Effector memory CD8-positive, alpha-beta T cell (primary cell): ENCODE measurements around the gene XKR3.

Experiments
- ATAC-seq: fragments of 150-1000 bp; cut with Tn5 transposase; replicated peaks from 2 replicates; pipeline ENCODE4 v1.10.0; 2021; ENCODE audit warnings: mild to moderate bottlenecking, moderate library complexity
- DNase-seq, 3 experiments: peaks; one replicate each; pipeline ENCODE4 v3.0.0; 2021
- H3K27ac Mint-ChIP-seq, 2 donors: one replicate each; pipeline ENCODE4 v1.8.0; 2022; ENCODE audit warnings: mild to moderate bottlenecking in 2 of 2, mixed read lengths in 2 of 2, moderate library complexity in 2 of 2
- H3K27me3 Mint-ChIP-seq, 2 donors: one replicate each; pipeline ENCODE4 v1.8.0; 2022; ENCODE audit warnings: mixed read lengths in 2 of 2
- H3K36me3 Mint-ChIP-seq: one replicate; pipeline ENCODE4 v1.8.0; 2022; ENCODE audit warnings: mild to moderate bottlenecking, moderate library complexity, mixed read lengths; ENCODE audit not compliant: insufficient read depth
- H3K4me1 Mint-ChIP-seq, 2 donors: one replicate each; pipeline ENCODE4 v1.8.0; 2022; ENCODE audit warnings: low read depth in 2 of 2, mixed read lengths in 2 of 2
- H3K4me3 Mint-ChIP-seq, 2 donors: one replicate each; pipeline ENCODE4 v1.8.0; 2022; ENCODE audit warnings: mild to moderate bottlenecking in 2 of 2, mixed read lengths in 2 of 2, moderate library complexity in 2 of 2
- H3K9me3 Mint-ChIP-seq, 2 donors: one replicate each; pipeline ENCODE4 v1.8.0; 2022; ENCODE audit warnings: mixed read lengths in 2 of 2

XKR3 gene

DNA sequence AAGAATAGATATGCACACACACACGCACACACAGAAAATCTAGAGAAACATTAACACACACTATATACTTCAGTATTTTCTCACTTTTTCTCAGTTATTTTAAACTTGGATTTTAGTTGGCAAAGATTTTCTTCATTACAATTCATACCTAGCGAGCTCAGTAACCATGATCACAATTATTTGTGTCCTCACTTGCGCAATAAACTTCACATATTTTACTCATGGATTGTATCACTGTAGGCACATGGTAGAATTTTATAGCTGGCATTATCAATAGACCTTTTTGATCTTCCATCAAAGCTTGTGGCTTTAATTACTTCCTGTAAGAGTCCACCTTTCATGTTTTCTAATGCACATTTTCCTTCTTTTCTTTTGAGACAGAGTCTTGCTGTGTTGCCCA, 4.8 kb upstream of the XKR3 start:
- H3K27me3 Mint-ChIP-seq: peaks cover 16 to 23% of the 10 kb centered on the region in 2 donors
- ATAC-seq: no peak
- H3K4me1 Mint-ChIP-seq: peaks cover 4 to 7% of the 10 kb centered on the region in 2 donors
- H3K36me3 Mint-ChIP-seq: no peaks in the 10 kb centered on the region
- H3K9me3 Mint-ChIP-seq: no peaks in the 10 kb centered on the region
- no peak for DNase-seq
- no peak overlapping the region for H3K27ac Mint-ChIP-seq
- no peak overlapping the region for H3K4me3 Mint-ChIP-seq

DNA sequence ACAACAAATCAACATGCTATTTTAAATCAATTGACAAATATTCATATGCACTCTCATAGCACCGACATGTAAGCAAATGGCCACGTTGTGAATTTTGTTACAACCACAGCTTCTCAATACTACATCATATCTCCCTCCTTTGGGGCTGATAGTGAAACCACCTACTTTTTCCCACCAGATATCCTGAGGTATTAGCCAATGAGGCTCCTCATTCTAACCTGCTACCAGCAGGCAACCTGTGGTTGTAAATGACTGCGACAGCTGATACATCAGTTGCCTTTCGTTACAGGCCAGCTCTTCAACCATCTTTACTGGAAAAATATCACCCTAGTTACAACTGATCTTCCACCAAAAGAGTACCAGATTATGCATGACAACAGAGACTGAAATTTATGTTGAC, 3.7 kb upstream of the XKR3 start:
- no peak for ATAC-seq
- no peaks in the 10 kb centered on the region for H3K9me3 Mint-ChIP-seq
- peaks cover 8 to 18% of the 10 kb centered on the region in 2 donors for H3K4me1 Mint-ChIP-seq
- DNase-seq: no peak
- H3K27ac Mint-ChIP-seq: no peak overlapping the region
- no peak overlapping the region for H3K4me3 Mint-ChIP-seq
- peaks cover 9 to 12% of the 10 kb centered on the region in 2 donors for H3K27me3 Mint-ChIP-seq
- no peaks in the 10 kb centered on the region for H3K36me3 Mint-ChIP-seq

DNA sequence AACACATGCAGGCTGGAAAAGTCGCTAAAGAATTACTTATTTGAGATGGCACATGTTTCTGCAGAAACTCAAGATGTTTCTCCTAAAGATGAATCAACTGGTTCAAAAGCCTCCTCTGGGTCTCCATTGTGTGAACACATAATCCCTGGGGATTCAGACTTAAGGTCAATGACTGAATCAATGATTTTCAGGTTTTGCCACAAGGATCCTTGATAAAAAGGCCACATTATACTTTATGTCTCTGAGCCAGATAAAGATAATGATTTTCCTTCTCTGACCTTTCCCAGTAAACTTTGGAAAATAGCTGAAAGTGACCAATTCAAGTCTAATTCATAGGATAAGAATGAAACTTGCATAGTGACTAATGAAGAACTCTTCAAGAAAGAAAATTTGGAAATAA, 2.3 kb upstream of the XKR3 start:
- Mint-ChIP-seq H3K4me1 (peaks cover 8 to 19% of the 10 kb centered on the region in 2 donors), H3K27ac (no peak overlapping the region), H3K36me3 (no peaks in the 10 kb centered on the region), H3K9me3 (no peaks in the 10 kb centered on the region), H3K4me3 (no peak overlapping the region), H3K27me3 (peaks cover 9 to 16% of the 10 kb centered on the region in 2 donors)
- ATAC-seq (no peak), DNase-seq (no peak)

DNA sequence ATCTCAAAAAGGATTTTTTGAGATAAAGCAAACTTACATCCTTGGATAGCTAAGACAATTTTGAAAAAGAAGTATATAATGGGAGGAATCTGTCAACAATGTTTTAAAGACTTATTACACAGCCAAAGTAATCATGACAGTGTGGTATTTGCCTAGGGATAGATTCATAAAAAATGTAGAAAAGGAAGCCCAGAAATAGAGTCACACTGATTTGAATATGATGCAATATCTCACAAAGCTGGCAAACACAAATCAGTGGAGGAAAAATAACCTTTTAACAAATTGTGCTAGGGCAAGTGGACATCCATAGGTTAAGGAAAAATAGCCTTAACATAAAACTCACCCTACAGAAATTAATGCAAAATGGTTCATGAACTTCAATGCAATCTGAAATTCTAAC, 6.0 kb downstream of the XKR3 start:
- DNase-seq (no peak), ATAC-seq (no peak)
- Mint-ChIP-seq H3K4me1 (peaks cover under 1 to 5% of the 10 kb centered on the region in 2 donors), H3K27ac (no peak overlapping the region), H3K9me3 (no peaks in the 10 kb centered on the region), H3K36me3 (no peaks in the 10 kb centered on the region), H3K4me3 (no peak overlapping the region), H3K27me3 (peaks cover 9 to 25% of the 10 kb centered on the region in 2 donors)

DNA sequence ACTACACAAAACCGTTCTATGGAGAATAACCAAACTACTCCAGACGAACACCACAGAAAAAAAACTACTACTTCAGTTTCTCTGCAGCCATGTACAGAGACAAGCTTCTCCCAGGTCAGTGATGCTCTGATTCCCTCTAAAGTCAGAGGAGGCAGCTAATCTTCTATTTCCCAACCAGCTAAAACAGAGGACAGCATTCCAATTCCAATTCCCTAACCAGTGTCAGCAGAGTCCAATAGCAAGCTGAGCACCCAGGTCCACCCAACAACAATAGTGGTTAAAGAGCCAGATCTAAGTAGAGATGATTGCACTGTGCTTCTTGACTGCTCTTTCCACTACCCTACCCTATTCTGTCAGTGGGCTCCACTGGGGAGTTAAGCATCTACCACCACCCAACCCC, 6.7 kb downstream of the XKR3 start:
- no peaks in the 10 kb centered on the region for H3K4me1 Mint-ChIP-seq

DNA sequence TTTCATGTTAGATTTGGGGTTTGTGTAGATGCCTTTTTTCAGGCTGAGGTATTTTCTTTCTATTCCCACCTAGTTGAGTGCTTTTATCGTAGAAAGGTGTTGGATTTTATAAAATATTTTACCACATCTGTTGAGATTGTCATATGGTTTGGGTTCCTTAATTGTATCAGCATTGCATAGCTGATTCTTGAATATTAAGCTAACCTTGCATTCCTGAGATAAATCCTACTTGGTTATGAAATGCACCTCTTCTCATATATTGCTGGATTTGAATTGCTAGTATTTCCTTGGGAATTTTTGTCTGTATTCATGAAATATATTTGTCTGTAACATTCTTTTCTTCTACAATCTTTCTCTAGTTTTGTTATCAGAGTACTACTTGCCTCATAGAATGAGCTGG, 10.1 kb downstream of the XKR3 start:
- Mint-ChIP-seq H3K27me3 (peaks cover 9 to 13% of the 10 kb centered on the region in 2 donors), H3K27ac (no peak overlapping the region), H3K4me1 (no peaks in the 10 kb centered on the region), H3K9me3 (no peaks in the 10 kb centered on the region), H3K36me3 (no peaks in the 10 kb centered on the region), H3K4me3 (no peak overlapping the region)
- DNase-seq (no peak), ATAC-seq (no peak)

More for the DNA sequence above, 6.7 kb downstream of the XKR3 start:
- DNase-seq (no peak), ATAC-seq (no peak)
- Mint-ChIP-seq H3K27ac (no peak overlapping the region), H3K36me3 (no peaks in the 10 kb centered on the region), H3K9me3 (no peaks in the 10 kb centered on the region), H3K27me3 (peaks cover 9 to 25% of the 10 kb centered on the region in 2 donors), H3K4me3 (no peak overlapping the region)

DNA sequence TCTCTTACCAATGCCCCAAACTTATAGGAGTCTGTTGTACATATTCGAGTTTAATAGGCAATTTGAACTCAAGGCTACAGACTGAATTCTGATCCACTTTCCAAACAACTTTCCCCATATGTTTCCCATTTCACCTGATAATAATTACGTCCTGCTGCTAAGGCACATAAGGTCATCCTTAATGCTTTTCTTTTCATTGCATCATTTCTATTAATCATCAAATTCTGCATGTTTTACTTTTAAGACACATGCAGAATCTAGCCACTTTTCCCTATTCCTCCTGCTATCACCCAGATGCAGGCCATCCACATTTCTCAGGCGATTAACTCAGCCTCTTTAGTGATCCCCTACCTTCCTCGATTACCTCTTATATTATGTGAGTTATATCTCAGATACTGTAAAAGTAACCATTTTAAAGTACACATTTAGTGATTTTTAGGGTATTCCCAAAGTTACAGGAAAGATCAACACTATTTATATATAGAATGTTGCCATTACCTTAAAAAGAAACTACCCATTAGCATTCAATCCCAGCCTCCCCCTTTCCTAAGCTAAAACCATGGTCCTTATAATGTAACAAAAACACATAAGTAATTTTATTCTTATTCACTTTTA, 14.9 kb downstream of the XKR3 start:
- Mint-ChIP-seq H3K9me3 (no peaks in the 10 kb centered on the region), H3K27ac (no peak overlapping the region), H3K36me3 (no peaks in the 10 kb centered on the region), H3K4me1 (no peaks in the 10 kb centered on the region), H3K27me3 (no peaks in the 10 kb centered on the region), H3K4me3 (no peak overlapping the region)
- DNase-seq (no peak), ATAC-seq (no peak)

DNA sequence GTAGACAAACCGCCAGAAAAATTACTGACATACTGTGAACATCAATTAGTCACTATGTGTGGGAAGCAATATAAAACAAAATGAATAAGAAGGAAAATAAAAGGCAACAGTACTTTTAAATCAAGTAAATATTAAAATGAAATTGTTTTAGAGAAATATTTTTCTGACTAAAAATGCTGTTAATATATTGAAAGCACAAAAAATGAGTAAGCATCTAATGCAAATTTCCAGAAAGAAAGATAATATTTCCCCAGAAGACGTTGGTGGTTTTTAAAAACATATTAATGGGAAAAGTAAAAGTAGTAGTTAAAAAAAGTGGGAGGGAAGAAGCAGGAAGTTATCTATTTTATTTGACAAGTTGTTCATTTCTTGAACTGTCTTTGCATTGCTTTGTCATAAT, 16.5 kb downstream of the XKR3 start:
- Mint-ChIP-seq H3K27ac (no peak overlapping the region), H3K36me3 (no peaks in the 10 kb centered on the region), H3K27me3 (no peaks in the 10 kb centered on the region), H3K4me3 (no peak overlapping the region), H3K4me1 (no peaks in the 10 kb centered on the region), H3K9me3 (peaks cover 0 to 2% of the 10 kb centered on the region in 2 donors)
- DNase-seq: no peak
- ATAC-seq: no peak

DNA sequence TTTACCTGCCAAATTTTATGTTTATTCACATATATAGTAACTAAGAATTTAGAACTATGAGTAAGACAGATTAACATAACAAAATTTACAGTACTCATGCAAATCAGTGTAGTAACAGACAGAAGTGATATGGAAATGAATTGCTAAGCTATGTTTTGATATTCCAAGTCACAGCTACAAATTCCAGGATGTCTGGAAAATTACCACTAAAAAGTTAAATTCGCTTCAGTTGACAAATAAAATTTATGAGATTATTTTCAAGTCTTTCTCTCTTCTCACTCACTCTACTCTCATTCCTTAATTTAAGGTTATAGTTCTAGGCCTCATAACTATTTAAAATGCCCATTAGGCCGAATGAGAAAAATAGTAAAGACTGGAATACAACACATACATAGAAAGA, 18.1 kb downstream of the XKR3 start:
- no peaks in the 10 kb centered on the region for H3K36me3 Mint-ChIP-seq
- H3K27ac Mint-ChIP-seq: no peak overlapping the region
- no peaks in the 10 kb centered on the region for H3K4me1 Mint-ChIP-seq
- no peak overlapping the region for H3K4me3 Mint-ChIP-seq
- peaks cover 0 to 3% of the 10 kb centered on the region in 2 donors for H3K9me3 Mint-ChIP-seq
- H3K27me3 Mint-ChIP-seq: no peaks in the 10 kb centered on the region
- no peak for DNase-seq
- no peak for ATAC-seq

DNA sequence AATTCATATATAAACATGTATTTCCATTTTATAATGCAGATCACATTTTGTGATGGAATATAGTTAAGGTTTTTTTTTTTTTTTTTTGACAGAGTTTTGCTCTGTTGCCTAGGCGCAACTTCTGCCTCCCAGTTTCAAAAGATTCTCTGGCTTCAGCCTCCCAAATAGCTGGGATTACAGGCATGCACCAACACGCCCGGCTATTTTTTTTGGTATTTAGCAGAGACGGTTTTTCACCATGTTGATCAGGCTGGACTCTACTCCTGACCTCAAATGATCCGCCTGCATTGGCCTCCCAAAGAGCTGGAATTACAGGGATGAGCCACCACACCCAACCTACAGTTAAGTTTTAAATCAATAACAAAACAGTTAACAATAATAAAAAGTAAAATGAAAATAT, 18.8 kb downstream of the XKR3 start:
- ATAC-seq: no peak
- H3K9me3 Mint-ChIP-seq: peaks cover 0 to 3% of the 10 kb centered on the region in 2 donors
- H3K4me3 Mint-ChIP-seq: no peak overlapping the region
- no peaks in the 10 kb centered on the region for H3K36me3 Mint-ChIP-seq
- H3K27ac Mint-ChIP-seq: no peak overlapping the region
- H3K4me1 Mint-ChIP-seq: no peaks in the 10 kb centered on the region
- no peak for DNase-seq
- no peaks in the 10 kb centered on the region for H3K27me3 Mint-ChIP-seq

DNA sequence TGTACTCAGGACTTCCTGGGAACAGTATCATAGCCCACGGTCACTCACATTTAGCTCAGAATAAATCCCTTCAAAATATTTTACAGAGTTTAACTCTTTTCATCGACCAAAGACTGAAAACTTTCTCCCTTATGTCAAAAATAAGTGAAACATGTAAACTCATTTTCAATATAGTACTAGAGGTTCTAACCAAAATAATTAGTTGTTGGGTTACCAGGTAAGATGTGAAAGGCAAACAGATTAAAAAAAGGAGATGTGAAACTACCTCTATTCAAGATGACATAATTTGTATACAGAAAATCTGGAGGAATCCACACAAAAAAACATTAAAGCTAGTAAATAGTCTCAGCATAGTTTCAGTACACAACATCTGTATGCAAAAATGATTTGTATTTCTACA, 20.3 kb downstream of the XKR3 start:
- Mint-ChIP-seq H3K27me3 (no peaks in the 10 kb centered on the region), H3K4me1 (no peaks in the 10 kb centered on the region), H3K36me3 (no peaks in the 10 kb centered on the region), H3K4me3 (no peak overlapping the region), H3K27ac (no peak overlapping the region), H3K9me3 (peaks cover 0 to 3% of the 10 kb centered on the region in 2 donors)
- ATAC-seq: no peak
- DNase-seq: no peak

DNA sequence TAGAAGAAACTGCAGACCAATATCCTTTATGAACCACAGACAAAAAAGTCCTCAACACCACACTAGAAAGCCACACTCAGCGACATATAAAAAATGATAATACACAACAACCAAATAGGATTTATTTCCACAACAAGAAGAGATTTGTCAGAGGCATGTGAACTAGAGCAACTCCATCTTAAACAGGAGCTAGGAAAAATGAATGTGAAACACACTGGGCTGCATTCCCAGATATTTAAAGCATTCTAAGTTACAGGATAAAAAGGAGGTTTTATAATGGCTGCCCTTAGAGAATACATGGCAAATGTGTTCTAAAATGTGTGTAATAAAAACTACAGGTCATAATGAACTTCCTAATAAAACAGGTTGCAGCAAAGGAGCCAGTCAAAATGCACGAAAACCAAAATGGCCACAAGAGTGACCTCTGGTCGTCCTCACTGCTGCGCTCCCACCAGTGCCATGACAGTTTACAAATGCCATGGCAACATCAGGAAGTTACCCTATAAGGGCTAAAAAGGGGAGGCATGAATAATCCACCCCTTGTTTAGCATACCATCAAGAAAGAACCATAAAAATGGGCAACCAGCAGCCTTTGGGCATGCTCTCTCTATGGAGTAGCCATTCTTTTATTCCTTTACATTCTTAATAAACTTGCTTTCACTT, 21.8 kb downstream of the XKR3 start:
- Mint-ChIP-seq H3K4me3 (no peak overlapping the region), H3K27me3 (no peaks in the 10 kb centered on the region), H3K9me3 (peaks cover 0 to 3% of the 10 kb centered on the region in 2 donors), H3K4me1 (no peaks in the 10 kb centered on the region), H3K27ac (no peak overlapping the region), H3K36me3 (no peaks in the 10 kb centered on the region)
- no peak for ATAC-seq
- DNase-seq: no peak

DNA sequence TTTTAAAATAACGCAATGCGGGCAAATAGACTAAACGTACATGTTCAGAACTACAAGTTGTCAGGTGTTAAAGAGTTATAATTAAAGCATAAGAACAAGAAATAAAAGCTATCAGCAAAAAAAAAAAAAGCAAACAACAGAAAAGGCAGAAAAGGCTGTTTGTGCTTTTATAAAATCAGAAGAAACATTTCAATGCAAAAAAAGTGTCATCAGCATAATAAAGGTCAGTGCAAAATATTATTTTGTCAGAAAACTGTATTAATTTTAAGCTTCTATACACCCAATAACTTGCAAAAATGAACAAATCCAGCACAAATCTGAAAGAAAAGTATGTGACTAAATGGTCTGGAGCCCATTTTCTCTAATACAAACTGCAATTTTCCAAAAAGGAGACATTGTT, 23.6 kb downstream of the XKR3 start:
- Mint-ChIP-seq H3K4me1 (no peaks in the 10 kb centered on the region), H3K27me3 (no peaks in the 10 kb centered on the region), H3K9me3 (peaks cover 0 to 3% of the 10 kb centered on the region in 2 donors), H3K4me3 (no peak overlapping the region), H3K27ac (no peak overlapping the region), H3K36me3 (no peaks in the 10 kb centered on the region)
- no peak for DNase-seq
- ATAC-seq: no peak

DNA sequence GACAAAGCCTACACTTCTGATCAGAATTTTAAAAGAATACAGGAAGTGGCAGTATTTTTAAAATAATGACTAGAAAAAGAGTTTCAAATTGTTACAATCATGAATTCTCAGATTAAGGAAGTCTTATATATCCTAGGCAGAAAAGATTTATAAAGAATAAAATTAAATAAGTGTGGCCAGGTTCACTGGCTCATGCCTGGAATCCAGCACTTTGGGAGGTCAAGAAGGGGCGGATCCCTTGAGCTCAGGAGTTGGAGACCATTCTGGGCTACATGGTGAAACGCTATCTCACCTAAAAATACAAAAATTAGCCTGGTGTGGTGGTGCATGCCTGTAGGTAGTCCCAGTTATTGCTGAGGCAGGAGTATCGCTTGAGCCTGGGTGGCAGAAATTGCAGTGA, 24.1 kb downstream of the XKR3 start:
- no peak overlapping the region for H3K27ac Mint-ChIP-seq
- H3K9me3 Mint-ChIP-seq: peaks cover 0 to 3% of the 10 kb centered on the region in 2 donors
- no peaks in the 10 kb centered on the region for H3K27me3 Mint-ChIP-seq
- H3K4me3 Mint-ChIP-seq: no peak overlapping the region
- no peak for DNase-seq
- no peak for ATAC-seq
- no peaks in the 10 kb centered on the region for H3K4me1 Mint-ChIP-seq
- no peaks in the 10 kb centered on the region for H3K36me3 Mint-ChIP-seq
